Endothelial cell of umbilical vein (primary cell): ENCODE results near the gene HPS4. TPM values are rescaled to one million over a fixed set of nuclear protein-coding genes. Genes with fewer than 3 reads are reported as not detected.

Experiments used
- BruUV-seq: library from RNA; stranded (reverse); fragments of 400-500 nt; replicated peaks from 2 replicates; lab custom pipeline; 2021; lab: Mats Ljungman, UMichigan
- CTCF ChIA-PET: fragments of 300-600, 350-600 bp; sonication (Branson Sonifier 250); formaldehyde crosslinking; loops from one replicate; lab custom pipeline; 2021; ENCODE audit warnings: antibody characterized with exemption, inconsistent platforms; lab: Charles Lee
- POLR2A ChIA-PET: fragments of 300-600, 350-600 bp; sonication (Branson Sonifier 250); formaldehyde crosslinking; loops from one replicate; lab custom pipeline; 2021; ENCODE audit warnings: antibody characterized with exemption, inconsistent platforms; lab: Charles Lee
- DNase-seq: peaks from one replicate; pipeline ENCODE4 v3.0.0-alpha.2; 2011; ENCODE audit warnings: low read depth, low spot score
- FAIRE-seq: peaks from 2 replicates; lab custom pipeline; 2011; peaks lifted over from hg19 to GRCh38; lab: Jason Lieb, UNC
- H2AFZ ChIP-seq: 2 replicates; pipeline ENCODE4 v1.6.0; 2012; ENCODE audit warnings: low read depth, low read length, control low read depth, inconsistent platforms
- H3K27ac ChIP-seq: 2 replicates; pipeline ENCODE4 v1.5.1; 2011; ENCODE audit warnings: low read depth, mild to moderate bottlenecking, control low read depth, low read length, moderate library complexity; ENCODE audit not compliant: insufficient read depth
- H3K27me3 ChIP-seq, 2 experiments: 2 replicates each; pipeline versions ENCODE4 v1.6.0 to v1.6.1; 2011; ENCODE audit warnings: low read length in 2 of 2, mixed read lengths in 1 of 2; ENCODE audit not compliant: control insufficient read depth in 2 of 2, insufficient read depth in 2 of 2
- H3K36me3 ChIP-seq, 2 experiments: 2 replicates in 1 of 2; 3 replicates in 1 of 2; pipeline ENCODE4 v1.5.1; 2011; ENCODE audit warnings: low read length in 2 of 2, mild to moderate bottlenecking in 1 of 2, moderate library complexity in 1 of 2; ENCODE audit not compliant: control insufficient read depth in 2 of 2, insufficient read depth in 2 of 2; ENCODE audit errors: extremely low read depth in 1 of 2
- H3K4me1 ChIP-seq: 3 replicates; pipeline ENCODE4 v1.5.1; 2011; ENCODE audit warnings: mild to moderate bottlenecking, low read length; ENCODE audit not compliant: control insufficient read depth, insufficient read depth; ENCODE audit errors: extremely low read depth
- H3K4me2 ChIP-seq: 2 replicates; pipeline ENCODE4 v1.6.1; 2011; ENCODE audit warnings: low read length, control low read depth, mixed read lengths; ENCODE audit not compliant: insufficient read depth
- H3K4me3 ChIP-seq, 3 experiments: fragments of 200-600 bp in 1 of 3; sonication (generic), shearing (Covaris generic) in 1 of 3; replicated peaks in 1 of 3; 2 replicates each; pipeline ENCODE4 v1.5.1; 2011 to 2016; ENCODE audit warnings: control low read depth in 3 of 3, low read length in 3 of 3, mild to moderate bottlenecking in 2 of 3, inconsistent platforms in 1 of 3, low read depth in 1 of 3, moderate library complexity in 1 of 3; ENCODE audit not compliant: insufficient read depth in 1 of 3
- H3K79me2 ChIP-seq: 2 replicates; pipeline ENCODE4 v1.6.0; 2012; ENCODE audit warnings: low read length, inconsistent platforms; ENCODE audit not compliant: control insufficient read depth, insufficient read depth
- H3K9ac ChIP-seq: replicated peaks from 2 replicates; pipeline ENCODE3; 2011; ENCODE audit warnings: low read length, control low read depth; ENCODE audit not compliant: insufficient read depth; ENCODE audit errors: extremely low read depth
- H3K9me1 ChIP-seq: replicated peaks from 3 replicates; pipeline ENCODE4 v1.6.0; 2011; ENCODE audit warnings: mild to moderate bottlenecking, low read length; ENCODE audit not compliant: control insufficient read depth, insufficient read depth; ENCODE audit errors: extremely low read depth
- H3K9me3 ChIP-seq: replicated peaks from 2 replicates; pipeline ENCODE4 v1.5.1; 2012; ENCODE audit warnings: low read length, inconsistent platforms; ENCODE audit not compliant: control insufficient read depth, insufficient read depth
- H4K20me1 ChIP-seq: replicated peaks from 2 replicates; pipeline ENCODE3; 2011; ENCODE audit warnings: mild to moderate bottlenecking, low read length; ENCODE audit not compliant: control insufficient read depth, insufficient read depth; ENCODE audit errors: extremely low read depth
- CTCF ChIP-seq, 2 donors: IDR thresholded peaks; 1 replicate in 1 of 2; 2 replicates in 1 of 2; pipeline ENCODE4 v1.5.1; 2011; ENCODE audit warnings: low read length in 2 of 2, mild to moderate bottlenecking in 2 of 2, moderate library complexity in 2 of 2, control low read depth in 1 of 2, inconsistent platforms in 1 of 2, low read depth in 1 of 2; ENCODE audit not compliant: insufficient read depth in 1 of 2; ENCODE audit errors: extremely low read depth in 1 of 2
- EZH2 ChIP-seq: IDR thresholded peaks from 2 replicates; pipeline ENCODE4 v1.6.1; 2012; ENCODE audit warnings: borderline replicate concordance, low read depth, mild to moderate bottlenecking, moderate library complexity, low read length, inconsistent platforms; ENCODE audit not compliant: severe bottlenecking
- FOS ChIP-seq: IDR thresholded peaks from 2 replicates; pipeline ENCODE4 v1.6.1; 2011; ENCODE audit warnings: mild to moderate bottlenecking, low read length, moderate library complexity, borderline replicate concordance; ENCODE audit not compliant: insufficient read depth
- GATA2 ChIP-seq: IDR thresholded peaks from 2 replicates; pipeline ENCODE4 v1.7.0; 2011; ENCODE audit warnings: low read depth, mild to moderate bottlenecking, moderate library complexity, mixed read lengths, low read length; ENCODE audit not compliant: insufficient read length, insufficient read depth
- JUN ChIP-seq: IDR thresholded peaks from 2 replicates; pipeline ENCODE4 v1.6.1; 2011; ENCODE audit warnings: borderline replicate concordance, low read depth; ENCODE audit not compliant: insufficient read length, insufficient read depth
- MAX ChIP-seq: IDR thresholded peaks from 2 replicates; pipeline ENCODE4 v1.6.1; 2011; ENCODE audit not compliant: insufficient read depth, insufficient read length
- MYC ChIP-seq: IDR thresholded peaks from one replicate; pipeline ENCODE4 v1.6.1; 2011; ENCODE audit warnings: mild to moderate bottlenecking, low read depth, low read length
- POLR2A ChIP-seq: IDR thresholded peaks from 2 replicates; pipeline ENCODE4 v1.6.1; 2012; ENCODE audit warnings: low read depth, mild to moderate bottlenecking, control low read depth, low read length
- POLR2AphosphoS5 ChIP-seq: IDR thresholded peaks from 2 replicates; pipeline ENCODE4 v1.6.1; 2012; ENCODE audit warnings: low read depth, mild to moderate bottlenecking, control low read depth, low read length, moderate library complexity; ENCODE audit not compliant: insufficient read depth
- dilution Hi-C: fragments of 300-500 bp; cut with MboI; formaldehyde crosslinking; loops from one replicate; pipeline ENCODE4 v1.15.0; 2019; ENCODE audit warnings: low sequenced_read_pairs; ENCODE audit not compliant: extremely low pct_ligation_motif_present
- intact Hi-C: fragments of 100-400 bp; cut with micrococcal nuclease; formaldehyde crosslinking; loops from one replicate; pipeline ENCODE4 v1.10.0; 2022
- polyA plus RNA-seq, 4 experiments: library from polyadenylated mRNA; depleted of rRNA in 3 of 4; stranded (reverse) in 3 of 4; unstranded in 1 of 4; fragments of >200 nt; gene quantifications; 2 replicates each; pipeline versions ENCODE4 v1.2.1 to v1.2.3, GENCODE V29; 2011 to 2012; ENCODE audit warnings: missing spikeins in 1 of 4
- total RNA-seq: library from RNA; stranded (reverse); gene quantifications from 2 replicates; pipeline ENCODE4 v1.2.3, GENCODE V29; 2021

HPS4 gene
- total and polyA plus RNA-seq, 2 donors (not counting 3 experiments of a cell fraction or from before 2014, with no cell fraction given): 28.4 to 29.7 TPM

DNA sequence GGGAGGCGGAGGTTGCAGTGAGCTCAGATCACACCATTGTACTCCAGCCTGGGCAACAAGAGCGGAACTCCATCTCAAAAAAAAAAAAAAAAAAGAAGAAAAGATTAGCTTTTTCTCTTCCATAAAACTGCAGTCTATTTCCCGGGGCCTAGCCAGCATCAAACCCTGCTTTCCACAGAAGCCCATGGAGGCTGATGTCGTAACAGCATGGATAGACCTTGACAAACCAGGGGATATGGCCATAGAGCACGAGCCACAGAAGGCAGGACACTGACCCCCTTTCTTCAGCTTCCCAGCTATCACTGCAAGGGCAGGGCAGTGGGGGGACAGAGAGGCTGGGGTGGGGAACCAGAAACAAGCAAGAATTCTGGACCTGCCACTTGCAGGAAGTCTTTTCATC lies 21.5 kb downstream of the HPS4 start:
- peaks cover 13 to 33% of the 10 kb centered on the region in 2 experiments for H3K36me3 ChIP-seq
- no peaks in the 10 kb centered on the region for H3K27me3 ChIP-seq
- no peaks in the 10 kb centered on the region for H3K9me3 ChIP-seq
- no peak for TF ChIP-seq POLR2AphosphoS5
- TF ChIP-seq FOS: no peak
- no peak for TF ChIP-seq MYC
- TF ChIP-seq POLR2A: no peak
- no peak for TF ChIP-seq EZH2
- no peak for TF ChIP-seq JUN
- dilution Hi-C loops: no loop called here
- H3K27ac ChIP-seq: no peak overlapping the region
- H3K9ac ChIP-seq: no peak overlapping the region
- peaks cover 13% of the 10 kb centered on the region for H3K4me1 ChIP-seq
- DNase-seq (no peak), FAIRE-seq (no peak)
- H2AFZ ChIP-seq: no peak overlapping the region
- H4K20me1 ChIP-seq: no peaks in the 10 kb centered on the region
- H3K4me2 ChIP-seq: no peak overlapping the region
- CTCF ChIA-PET: interaction anchor here (0.7 to 10.0 kb wide), 15 partner anchors 9 to 203 kb away, joined by 3 to 148 read pairs (median 4); partner anchors contain the start of gene ASPHD2
- intact Hi-C loops: loop anchor here (5.0 kb wide), 1 partner anchor 35 kb away; the partner anchor contains the start of gene ASPHD2
- POLR2A ChIA-PET: no interaction called here
- BruUV-seq: no TSS peak
- H3K9me1 ChIP-seq: no peaks in the 10 kb centered on the region
- no peak overlapping the region for H3K4me3 ChIP-seq
- H3K79me2 ChIP-seq: no peaks in the 10 kb centered on the region

DNA sequence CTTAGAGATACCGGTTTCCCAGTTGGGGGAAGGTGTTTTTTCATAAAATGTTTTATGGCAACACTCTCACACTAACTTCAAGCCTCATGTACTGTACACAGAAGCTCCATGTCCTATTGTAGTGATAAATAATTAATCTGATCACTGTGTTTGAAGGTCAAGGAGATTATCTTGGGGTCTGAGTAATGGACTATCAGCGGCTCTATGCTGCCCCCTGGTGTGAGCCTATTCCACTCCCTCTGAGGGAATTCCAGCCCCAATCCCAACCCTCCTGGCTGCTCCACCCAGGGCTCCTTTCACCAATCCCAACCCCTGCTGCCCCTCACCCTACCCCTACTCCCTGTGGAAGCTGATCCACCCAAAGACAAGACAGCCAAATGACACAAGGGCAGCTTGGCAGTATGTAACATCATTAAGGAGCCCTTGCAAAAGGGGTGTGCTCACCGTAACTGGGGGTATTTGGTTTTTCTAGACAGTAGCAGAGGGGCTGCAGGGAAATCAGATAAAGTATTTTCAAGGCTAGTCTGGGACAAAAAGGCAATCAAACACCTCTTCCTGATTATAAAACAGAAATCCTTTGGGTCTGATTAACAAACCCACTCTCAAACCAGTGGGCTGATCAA lies 22.3 kb downstream of the HPS4 start:
- Histone ChIP-seq H3K27me3 (no peaks in the 10 kb centered on the region), H2AFZ (no peak overlapping the region), H3K79me2 (no peaks in the 10 kb centered on the region), H3K9me1 (no peaks in the 10 kb centered on the region), H3K9me3 (no peaks in the 10 kb centered on the region), H4K20me1 (no peaks in the 10 kb centered on the region), H3K4me2 (no peak overlapping the region), H3K4me3 (no peak overlapping the region), H3K27ac (no peak overlapping the region), H3K9ac (no peak overlapping the region), H3K4me1 (peaks cover 13% of the 10 kb centered on the region), H3K36me3 (peaks cover 13 to 32% of the 10 kb centered on the region in 2 experiments)
- CTCF ChIA-PET: interaction anchor here (0.7 to 10.0 kb wide), 16 partner anchors 9 to 204 kb away, joined by 3 to 148 read pairs (median 4); partner anchors contain the start of gene ASPHD2
- no TSS peak for BruUV-seq
- dilution Hi-C loops (no loop called here), intact Hi-C loops (loop anchor here (1.0 to 5.0 kb wide), 3 partner anchors 34 to 97 kb away; partner anchors contain the start of gene ASPHD2)
- POLR2A ChIA-PET: no interaction called here
- peak; percentile 81 for FAIRE-seq
- peak; percentile 53 for DNase-seq
- no peak for TF ChIP-seq EZH2
- no peak for TF ChIP-seq POLR2AphosphoS5
- TF ChIP-seq MYC: no peak
- TF ChIP-seq MAX: no peak
- peak; percentile 75 to 90 for TF ChIP-seq CTCF (IDR thresholded peaks at IDR 0.05; ENCODE audit: extremely low read depth in 1 of 2, insufficient read depth in 1 of 2, low read depth in 1 of 2, low read length in 2 of 2)
- TF ChIP-seq GATA2: no peak
